HepG2 (cell line): Measurements from ENCODE around the gene ODC1. TPM values are rescaled to one million over a fixed set of nuclear protein-coding genes. Genes with fewer than 3 reads are reported as not detected.

Experiments used
- ATAC-seq: fragments of 200-7000 bp; cut with Tn5 transposase; 3 replicates; pipeline ENCODE4 v1.9.1; 2020; ENCODE audit warnings: mild to moderate bottlenecking, moderate library complexity
- BruUV-seq: library from RNA; stranded (reverse); fragments of 400-500 nt; replicated peaks from 2 replicates; lab custom pipeline; 2021; lab: Mats Ljungman, UMichigan
- CTCF ChIA-PET: fragments of 300-600 bp; formaldehyde crosslinking; extraction: SDS; loops from one replicate; lab custom pipeline; 2021; ENCODE audit warnings: low total read pairs, inconsistent platforms, low intra/inter-chr PET ratio; lab: Yijun Ruan, JAX
- POLR2A ChIA-PET: fragments of 350-600 bp; sonication (Branson Sonifier 250); formaldehyde crosslinking; loops from one replicate; lab custom pipeline; 2020; ENCODE audit warnings: antibody characterized with exemption, inconsistent platforms; lab: Yijun Ruan, JAX
- DNase-seq: peaks from one replicate; pipeline ENCODE4 v3.0.0-alpha.2; 2015; ENCODE audit warnings: low spot score
- FAIRE-seq: peaks from 3 replicates; lab custom pipeline; 2011; peaks lifted over from hg19 to GRCh38; lab: Jason Lieb, UNC
- H2AFZ ChIP-seq: one replicate; pipeline ENCODE4 v1.6.1; 2011; ENCODE audit warnings: low read length, inconsistent platforms
- H3K27ac ChIP-seq: fragments of 300-600 bp; 3 replicates; pipeline ENCODE4 v1.8.0; 2011; ENCODE audit warnings: mixed run types, mild to moderate bottlenecking, mixed read lengths, low read length, inconsistent platforms; ENCODE audit not compliant: insufficient read depth; ENCODE audit errors: extremely low read length
- H3K27me3 ChIP-seq, 2 experiments: fragments of 200-600 bp in 1 of 2; 2 replicates in 1 of 2; 3 replicates in 1 of 2; pipeline versions ENCODE4 v1.6.0 to v1.8.0; 2011; ENCODE audit warnings: low read length in 2 of 2, mild to moderate bottlenecking in 2 of 2, moderate library complexity in 2 of 2, inconsistent platforms in 1 of 2; ENCODE audit not compliant: insufficient read depth in 2 of 2, control insufficient read depth in 1 of 2
- H3K36me3 ChIP-seq, 2 experiments: fragments of 200-600 bp in 1 of 2; replicated peaks in 1 of 2; 2 replicates in 1 of 2; 3 replicates in 1 of 2; pipeline versions ENCODE4 v1.5.1 to v1.8.0; 2011; ENCODE audit warnings: low read length in 2 of 2, inconsistent platforms in 1 of 2; ENCODE audit not compliant: insufficient read depth in 2 of 2, control insufficient read depth in 1 of 2
- H3K4me1 ChIP-seq: 2 replicates; pipeline ENCODE4 v1.5.1; 2012; ENCODE audit warnings: low read length, inconsistent platforms; ENCODE audit not compliant: insufficient read depth
- H3K4me2 ChIP-seq: 2 replicates; pipeline ENCODE4 v1.6.0; 2011; ENCODE audit warnings: low read depth, low read length, inconsistent platforms
- H3K4me3 ChIP-seq, 3 experiments: fragments of 200-600 bp in 1 of 3; sonication (generic), shearing (Covaris generic) in 1 of 3; replicated peaks in 1 of 3; 2 replicates each; pipeline ENCODE4 v1.5.1; 2011 to 2016; ENCODE audit warnings: low read length in 3 of 3, inconsistent platforms in 2 of 3, low read depth in 2 of 3, mild to moderate bottlenecking in 2 of 3, control low read depth in 1 of 3, mixed read lengths in 1 of 3; ENCODE audit not compliant: insufficient read depth in 1 of 3
- H3K79me2 ChIP-seq: one replicate; pipeline ENCODE4 v1.6.1; 2011; ENCODE audit warnings: low read length, inconsistent platforms; ENCODE audit not compliant: insufficient read depth
- H3K9ac ChIP-seq: 2 replicates; pipeline ENCODE4 v1.6.0; 2011; ENCODE audit warnings: mild to moderate bottlenecking, low read depth, low read length, inconsistent platforms; ENCODE audit not compliant: insufficient read depth
- H3K9me3 ChIP-seq: 2 replicates; pipeline ENCODE4 v1.5.1; 2012; ENCODE audit warnings: mild to moderate bottlenecking, low read length
- H4K20me1 ChIP-seq: 2 replicates; pipeline ENCODE4 v1.6.0; 2011; ENCODE audit warnings: inconsistent platforms, mild to moderate bottlenecking, low read length, moderate library complexity; ENCODE audit not compliant: insufficient read depth
- NKX3-1 ChIP-seq: sonication (generic); formaldehyde crosslinking; IDR thresholded peaks from 2 replicates; pipeline ENCODE4 v1.5.0; 2020; ENCODE audit warnings: missing genetic modification reagents
- NONO ChIP-seq, 2 experiments: fragments of 450-650 bp in 1 of 2; sonication (generic) in 1 of 2; formaldehyde crosslinking in 1 of 2; IDR thresholded peaks in 1 of 2; conservative IDR thresholded peaks in 1 of 2; 2 replicates each; pipeline versions ENCODE4 v1.6.1 to v1.8.0; 2017 to 2022; ENCODE audit warnings: mild to moderate bottlenecking in 1 of 2, missing genetic modification reagents in 1 of 2, moderate library complexity in 1 of 2
- ZFP36 ChIP-seq: fragments of 150-350 bp; IDR thresholded peaks from 2 replicates; pipeline ENCODE4 v1.6.1; 2018; ENCODE audit warnings: borderline replicate concordance, low read length, low read depth; ENCODE audit not compliant: partially characterized antibody
- ZNF644 ChIP-seq: IDR thresholded peaks from 2 replicates; pipeline ENCODE4 v1.6.1; 2016; ENCODE audit warnings: low read depth
- WGBS: methylation state at CpG from one replicate; pipeline ENCODE4 v1.1.6; 2017; ENCODE audit warnings: low lambda C conversion rate; 5-methylcytosine and 5-hydroxymethylcytosine counted together
- in situ Hi-C: cut with HindIII; loops from 2 replicates; pipeline ENCODE4 v1.10.0; 2017; ENCODE audit warnings: low pct_unique_long_range_greater_than_20kb; ENCODE audit not compliant: extremely low pct_ligation_motif_present
- intact Hi-C: fragments of 100-400 bp; cut with micrococcal nuclease; formaldehyde crosslinking; loops from one replicate; pipeline ENCODE4 v1.10.0; 2022; ENCODE audit not compliant: unreplicated experiment
- polyA plus RNA-seq, 8 experiments: library from polyadenylated mRNA; depleted of rRNA in 3 of 8; stranded (reverse) in 7 of 8; unstranded in 1 of 8; fragments of >200 nt; fragmentation: Illumina TruSeq in 4 of 8; extraction: Trizol in 4 of 8; gene quantifications; 2 replicates each; pipeline versions ENCODE4 v1.2.1 to v1.2.3, GENCODE V29; 2011 to 2016; ENCODE audit warnings: low read depth in 4 of 8, missing spikeins in 1 of 8, mixed read lengths in 1 of 8; ENCODE audit not compliant: insufficient read depth in 1 of 8
- total RNA-seq, 5 experiments: library from RNA; depleted of rRNA; stranded (reverse); fragments of >200 nt; fragmentation: Illumina TruSeq; extraction: Trizol; gene quantifications; 2 replicates each; pipeline ENCODE4 v1.2.3, GENCODE V29; 2016; ENCODE audit warnings: low read depth in 1 of 5
- TF ChIP-seq, protein P1 (sequence below): sonication (generic); formaldehyde crosslinking; IDR thresholded peaks from 2 replicates; pipeline ENCODE4 v1.4.0; 2020; ENCODE audit warnings: missing genetic modification reagents; ENCODE audit errors: not compliant biosample characterization
- TF ChIP-seq, protein P2 (sequence below): sonication (generic); formaldehyde crosslinking; IDR thresholded peaks from 2 replicates; pipeline ENCODE4 v1.5.1; 2020; ENCODE audit warnings: mild to moderate bottlenecking, missing genetic modification reagents, borderline replicate concordance
- TF ChIP-seq, protein P3 (sequence below): sonication (generic); formaldehyde crosslinking; conservative IDR thresholded peaks from 2 replicates; pipeline ENCODE4 v1.4.0; 2020; ENCODE audit warnings: missing genetic modification reagents

ODC1 gene
- total and polyA plus RNA-seq, 2 of the 13 experiments (the other 11 are each of a cell fraction or from before 2014, with no cell fraction given): 142 to 371 TPM

DNA sequence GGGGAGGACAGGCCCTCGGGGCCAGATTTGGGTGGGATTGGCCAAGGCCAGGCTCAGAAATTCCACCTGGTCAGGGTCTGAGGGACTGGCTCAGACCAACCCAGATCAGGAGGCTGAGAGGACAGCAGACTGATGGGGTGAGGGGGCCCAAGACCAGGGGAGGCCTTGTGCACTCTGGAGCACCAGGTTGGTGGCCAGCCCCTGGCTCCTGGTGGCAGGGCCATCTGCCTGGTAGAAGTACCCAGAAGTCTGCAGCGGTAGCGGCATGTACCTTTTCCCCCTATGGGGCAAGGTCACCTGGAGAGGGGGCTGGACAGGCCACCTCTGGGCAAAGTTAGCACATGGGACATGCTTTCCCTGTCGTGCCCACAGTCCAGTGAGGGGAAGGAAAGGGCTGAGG is 21.2 kb upstream of the ODC1 start:
- H3K4me1 ChIP-seq: peaks cover 7% of the 10 kb centered on the region; the same call in 1 of the 2 replicates
- no peak overlapping the region for H3K9ac ChIP-seq
- intact Hi-C loops (loop anchor here (10.0 kb wide), 1 partner anchor 196 kb away; no protein-coding TSS in a partner anchor), in situ Hi-C loops (no loop called here)
- CTCF ChIA-PET: no interaction called here
- peaks cover 3 to 61% of the 10 kb centered on the region in 2 experiments; a peak in 4 of 5 replicates for H3K27me3 ChIP-seq
- BruUV-seq: no TSS peak
- H3K9me3 ChIP-seq: no peaks in the 10 kb centered on the region
- peak; percentile 15 for ATAC-seq
- TF ChIP-seq ZFP36 (no peak), NONO (IDR thresholded peaks at IDR 0.05) (no peak), NONO (CRISPR knock-in tag; conservative IDR thresholded peaks at IDR 0.05) (no peak), ZNF644 (CRISPR knock-in tag) (no peak), NKX3-1 (no peak)
- TF ChIP-seq, protein P1, sequence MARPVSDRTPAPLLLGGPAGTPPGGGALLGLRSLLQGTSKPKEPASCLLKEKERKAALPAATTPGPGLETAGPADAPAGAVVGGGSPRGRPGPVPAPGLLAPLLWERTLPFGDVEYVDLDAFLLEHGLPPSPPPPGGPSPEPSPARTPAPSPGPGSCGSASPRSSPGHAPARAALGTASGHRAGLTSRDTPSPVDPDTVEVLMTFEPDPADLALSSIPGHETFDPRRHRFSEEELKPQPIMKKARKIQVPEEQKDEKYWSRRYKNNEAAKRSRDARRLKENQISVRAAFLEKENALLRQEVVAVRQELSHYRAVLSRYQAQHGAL (CRISPR knock-in tag): no peak
- TF ChIP-seq, protein P2, sequence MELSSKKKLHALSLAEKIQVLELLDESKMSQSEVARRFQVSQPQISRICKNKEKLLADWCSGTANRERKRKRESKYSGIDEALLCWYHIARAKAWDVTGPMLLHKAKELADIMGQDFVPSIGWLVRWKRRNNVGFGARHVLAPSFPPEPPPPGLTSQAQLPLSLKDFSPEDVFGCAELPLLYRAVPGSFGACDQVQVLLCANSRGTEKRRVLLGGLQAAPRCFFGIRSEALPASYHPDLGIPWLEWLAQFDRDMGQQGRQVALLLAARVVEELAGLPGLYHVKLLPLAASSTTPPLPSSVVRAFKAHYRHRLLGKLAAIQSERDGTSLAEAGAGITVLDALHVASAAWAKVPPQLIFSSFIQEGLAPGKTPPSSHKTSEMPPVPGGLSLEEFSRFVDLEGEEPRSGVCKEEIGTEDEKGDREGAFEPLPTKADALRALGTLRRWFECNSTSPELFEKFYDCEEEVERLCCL (CRISPR knock-in tag): no peak
- TF ChIP-seq, protein P3, sequence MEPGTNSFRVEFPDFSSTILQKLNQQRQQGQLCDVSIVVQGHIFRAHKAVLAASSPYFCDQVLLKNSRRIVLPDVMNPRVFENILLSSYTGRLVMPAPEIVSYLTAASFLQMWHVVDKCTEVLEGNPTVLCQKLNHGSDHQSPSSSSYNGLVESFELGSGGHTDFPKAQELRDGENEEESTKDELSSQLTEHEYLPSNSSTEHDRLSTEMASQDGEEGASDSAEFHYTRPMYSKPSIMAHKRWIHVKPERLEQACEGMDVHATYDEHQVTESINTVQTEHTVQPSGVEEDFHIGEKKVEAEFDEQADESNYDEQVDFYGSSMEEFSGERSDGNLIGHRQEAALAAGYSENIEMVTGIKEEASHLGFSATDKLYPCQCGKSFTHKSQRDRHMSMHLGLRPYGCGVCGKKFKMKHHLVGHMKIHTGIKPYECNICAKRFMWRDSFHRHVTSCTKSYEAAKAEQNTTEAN (CRISPR knock-in tag): no peak
- POLR2A ChIA-PET: no interaction called here
- H3K27ac ChIP-seq: no peak overlapping the region
- no peaks in the 10 kb centered on the region for H4K20me1 ChIP-seq
- H3K36me3 ChIP-seq: no peaks in the 10 kb centered on the region
- no peaks in the 10 kb centered on the region for H3K79me2 ChIP-seq
- no peak overlapping the region for H2AFZ ChIP-seq
- H3K4me3 ChIP-seq: no peak overlapping the region
- DNase-seq: no peak
- FAIRE-seq: no peak
- 40% methylated on average over 4 of the region's 4 CpGs for WGBS
- H3K4me2 ChIP-seq: no peak overlapping the region
